RWPE2 (cell line): ENCODE data around the gene SLTM.
"Not testable (repeated sequence)": the region's sequence is repeated elsewhere in the genome, so short reads cannot be mapped to it uniquely, and the experiment has no call there.

ENCODE experiments used
- ATAC-seq: fragments of 200-7000 bp; cut with Tn5 transposase; 3 replicates; pipeline ENCODE4 v1.9.1; 2021; ENCODE audit warnings: low read depth
- DNase-seq: peaks from one replicate; pipeline ENCODE4 v3.0.0-alpha.2; 2020; ENCODE audit warnings: low spot score
- H3K27ac ChIP-seq: fragments of 450-650 bp; 2 replicates; pipeline ENCODE4 v1.5.1; 2017; ENCODE audit warnings: mild to moderate bottlenecking; ENCODE audit not compliant: poor library complexity, severe bottlenecking
- H3K27me3 ChIP-seq: fragments of 250-450 bp; sonication (Bioruptor Pico); 2 replicates; pipeline ENCODE4 v1.5.1; 2021; ENCODE audit warnings: mild to moderate bottlenecking, moderate library complexity; ENCODE audit not compliant: insufficient read depth, poor library complexity, severe bottlenecking
- H3K36me3 ChIP-seq: fragments of 250-450 bp; sonication (Bioruptor Pico); 2 replicates; pipeline ENCODE4 v1.5.1; 2020; ENCODE audit warnings: low read depth, mild to moderate bottlenecking, moderate library complexity
- H3K4me1 ChIP-seq: fragments of 250-450 bp; sonication (Bioruptor Pico); 2 replicates; pipeline ENCODE4 v1.5.1; 2021; ENCODE audit warnings: mild to moderate bottlenecking, moderate library complexity; ENCODE audit not compliant: insufficient read depth, poor library complexity, severe bottlenecking
- H3K4me3 ChIP-seq: fragments of 250-450 bp; sonication (Bioruptor Pico); 2 replicates; pipeline ENCODE4 v1.5.1; 2021; ENCODE audit warnings: mild to moderate bottlenecking, moderate library complexity; ENCODE audit not compliant: severe bottlenecking
- H3K9me3 ChIP-seq: fragments of 250-450 bp; sonication (Bioruptor Pico); 2 replicates; pipeline ENCODE4 v1.5.1; 2021; ENCODE audit warnings: mild to moderate bottlenecking, moderate library complexity; ENCODE audit not compliant: severe bottlenecking
- CTCF ChIP-seq: fragments of 450-650 bp; IDR thresholded peaks from one replicate; pipeline ENCODE4 v1.5.1; 2017; ENCODE audit warnings: mild to moderate bottlenecking, moderate library complexity; ENCODE audit not compliant: poor library complexity, severe bottlenecking

SLTM gene

GRCh38 chr15:58870451-58870850 lies 63.0 kb downstream of the SLTM start:
- Histone ChIP-seq H3K4me1 (no peaks in the 10 kb centered on the region), H3K9me3 (no peaks in the 10 kb centered on the region), H3K27ac (no peak overlapping the region), H3K4me3 (no peak overlapping the region), H3K27me3 (no peaks in the 10 kb centered on the region), H3K36me3 (no peaks in the 10 kb centered on the region)
- ATAC-seq (no peak), DNase-seq (no peak)
- no peak for TF ChIP-seq CTCF

- ATAC-seq (no peak), DNase-seq (no peak)
- no peaks in the 10 kb centered on the region for H3K27me3 ChIP-seq
- H3K36me3 ChIP-seq = no peaks in the 10 kb centered on the region
- no peak for TF ChIP-seq CTCF
- H3K4me3 ChIP-seq = no peak overlapping the region
- no peaks in the 10 kb centered on the region for H3K4me1 ChIP-seq
- no peaks in the 10 kb centered on the region for H3K9me3 ChIP-seq
- H3K27ac ChIP-seq = no peak overlapping the region
Measured at GRCh38 chr15:58867926-58868325, 65.6 kb downstream of the SLTM start.

- no peak for DNase-seq
- Histone ChIP-seq H3K4me3 (no peak overlapping the region), H3K27ac (no peak overlapping the region), H3K4me1 (no peaks in the 10 kb centered on the region), H3K27me3 (no peaks in the 10 kb centered on the region), H3K36me3 (no peaks in the 10 kb centered on the region), H3K9me3 (no peaks in the 10 kb centered on the region)
- TF ChIP-seq CTCF = no peak
- ATAC-seq = no peak
Measured at GRCh38 chr15:58865425-58865880, 68.0 kb downstream of the SLTM start.

- no peaks in the 10 kb centered on the region for H3K9me3 ChIP-seq
- peak; percentile 74 for DNase-seq
- no peak overlapping the region for H3K27ac ChIP-seq
- no peaks in the 10 kb centered on the region for H3K27me3 ChIP-seq
- no peaks in the 10 kb centered on the region for H3K36me3 ChIP-seq
- no peak for ATAC-seq
- H3K4me3 ChIP-seq = no peak overlapping the region
- H3K4me1 ChIP-seq = no peaks in the 10 kb centered on the region
- no peak for TF ChIP-seq CTCF
Measured at GRCh38 chr15:58864602-58865424, 68.7 kb downstream of the SLTM start.

- ATAC-seq = no peak
- Histone ChIP-seq H3K4me1 (no peaks in the 10 kb centered on the region), H3K4me3 (no peak overlapping the region), H3K9me3 (no peaks in the 10 kb centered on the region), H3K27ac (no peak overlapping the region), H3K36me3 (0 out of 2 replicates have a peak, but pooled peaks cover 9% of the 10 kb centered on the region), H3K27me3 (no peaks in the 10 kb centered on the region)
- no peak for DNase-seq
- TF ChIP-seq CTCF = no peak
Measured at GRCh38 chr15:58862326-58862725, 71.2 kb downstream of the SLTM start.

- not testable (repeated sequence) for H3K27me3 ChIP-seq, H3K4me3 ChIP-seq, H3K4me1 ChIP-seq, H3K9me3 ChIP-seq, DNase-seq, H3K27ac ChIP-seq, ATAC-seq
- H3K36me3 ChIP-seq = peaks cover 53% of the 10 kb centered on the region
Measured at GRCh38 chr15:58856621-58857020, 76.9 kb downstream of the SLTM start.
